HepG2 (cell line): ENCODE results near the gene UGT2B11. TPM values are rescaled to one million over a fixed set of nuclear protein-coding genes. Genes with fewer than 3 reads are reported as not detected.
"Not testable (repeated sequence)": the region's sequence is repeated elsewhere in the genome, so short reads cannot be mapped to it uniquely, and the experiment has no call there.

Source experiments
- ATAC-seq: fragments of 200-7000 bp; cut with Tn5 transposase; 3 replicates; pipeline ENCODE4 v1.9.1; 2020; ENCODE audit warnings: mild to moderate bottlenecking, moderate library complexity
- BruUV-seq: library from RNA; stranded (reverse); fragments of 400-500 nt; replicated peaks from 2 replicates; lab custom pipeline; 2021; lab: Mats Ljungman, UMichigan
- CTCF ChIA-PET: fragments of 300-600 bp; formaldehyde crosslinking; extraction: SDS; loops from one replicate; lab custom pipeline; 2021; ENCODE audit warnings: low total read pairs, inconsistent platforms, low intra/inter-chr PET ratio; lab: Yijun Ruan, JAX
- POLR2A ChIA-PET: fragments of 350-600 bp; sonication (Branson Sonifier 250); formaldehyde crosslinking; loops from one replicate; lab custom pipeline; 2020; ENCODE audit warnings: antibody characterized with exemption, inconsistent platforms; lab: Yijun Ruan, JAX
- DNase-seq: peaks from one replicate; pipeline ENCODE4 v3.0.0-alpha.2; 2015; ENCODE audit warnings: low spot score
- FAIRE-seq: peaks from 3 replicates; lab custom pipeline; 2011; peaks lifted over from hg19 to GRCh38; lab: Jason Lieb, UNC
- H2AFZ ChIP-seq: one replicate; pipeline ENCODE4 v1.6.1; 2011; ENCODE audit warnings: low read length, inconsistent platforms
- H3K27ac ChIP-seq: fragments of 300-600 bp; 3 replicates; pipeline ENCODE4 v1.8.0; 2011; ENCODE audit warnings: mixed run types, mild to moderate bottlenecking, mixed read lengths, low read length, inconsistent platforms; ENCODE audit not compliant: insufficient read depth; ENCODE audit errors: extremely low read length
- H3K27me3 ChIP-seq, 2 experiments: fragments of 200-600 bp in 1 of 2; 2 replicates in 1 of 2; 3 replicates in 1 of 2; pipeline versions ENCODE4 v1.6.0 to v1.8.0; 2011; ENCODE audit warnings: low read length in 2 of 2, mild to moderate bottlenecking in 2 of 2, moderate library complexity in 2 of 2, inconsistent platforms in 1 of 2; ENCODE audit not compliant: insufficient read depth in 2 of 2, control insufficient read depth in 1 of 2
- H3K36me3 ChIP-seq, 2 experiments: fragments of 200-600 bp in 1 of 2; replicated peaks in 1 of 2; 2 replicates in 1 of 2; 3 replicates in 1 of 2; pipeline versions ENCODE4 v1.5.1 to v1.8.0; 2011; ENCODE audit warnings: low read length in 2 of 2, inconsistent platforms in 1 of 2; ENCODE audit not compliant: insufficient read depth in 2 of 2, control insufficient read depth in 1 of 2
- H3K4me1 ChIP-seq: 2 replicates; pipeline ENCODE4 v1.5.1; 2012; ENCODE audit warnings: low read length, inconsistent platforms; ENCODE audit not compliant: insufficient read depth
- H3K4me2 ChIP-seq: 2 replicates; pipeline ENCODE4 v1.6.0; 2011; ENCODE audit warnings: low read depth, low read length, inconsistent platforms
- H3K4me3 ChIP-seq, 3 experiments: fragments of 200-600 bp in 1 of 3; sonication (generic), shearing (Covaris generic) in 1 of 3; replicated peaks in 1 of 3; 2 replicates each; pipeline ENCODE4 v1.5.1; 2011 to 2016; ENCODE audit warnings: low read length in 3 of 3, inconsistent platforms in 2 of 3, low read depth in 2 of 3, mild to moderate bottlenecking in 2 of 3, control low read depth in 1 of 3, mixed read lengths in 1 of 3; ENCODE audit not compliant: insufficient read depth in 1 of 3
- H3K79me2 ChIP-seq: one replicate; pipeline ENCODE4 v1.6.1; 2011; ENCODE audit warnings: low read length, inconsistent platforms; ENCODE audit not compliant: insufficient read depth
- H3K9ac ChIP-seq: 2 replicates; pipeline ENCODE4 v1.6.0; 2011; ENCODE audit warnings: mild to moderate bottlenecking, low read depth, low read length, inconsistent platforms; ENCODE audit not compliant: insufficient read depth
- H3K9me3 ChIP-seq: 2 replicates; pipeline ENCODE4 v1.5.1; 2012; ENCODE audit warnings: mild to moderate bottlenecking, low read length
- H4K20me1 ChIP-seq: 2 replicates; pipeline ENCODE4 v1.6.0; 2011; ENCODE audit warnings: inconsistent platforms, mild to moderate bottlenecking, low read length, moderate library complexity; ENCODE audit not compliant: insufficient read depth
- ARID5B ChIP-seq: IDR thresholded peaks from 2 replicates; pipeline ENCODE4 v1.4.0; 2020; ENCODE audit warnings: mild to moderate bottlenecking, missing genetic modification reagents
- ATF7 ChIP-seq, 2 experiments: fragments of 450-650 bp in 1 of 2; sonication (generic) in 1 of 2; formaldehyde crosslinking in 1 of 2; IDR thresholded peaks; 2 replicates each; pipeline versions ENCODE4 v1.4.0 to v1.6.1; 2016 to 2020; ENCODE audit warnings: antibody characterized with exemption in 1 of 2, mild to moderate bottlenecking in 1 of 2, missing genetic modification reagents in 1 of 2
- CREB1 ChIP-seq, 2 experiments: fragments of 450-650 bp in 1 of 2; IDR thresholded peaks; 2 replicates each; pipeline ENCODE4 v1.6.1; 2016 to 2017; ENCODE audit warnings: control low read depth in 1 of 2, mild to moderate bottlenecking in 1 of 2, missing compliant biosample characterization in 1 of 2, missing genetic modification characterization in 1 of 2
- EP300 ChIP-seq, 3 experiments: sonication (generic) in 1 of 3; formaldehyde crosslinking in 1 of 3; IDR thresholded peaks; 2 replicates each; pipeline versions ENCODE4 v1.5.1 to v1.6.1; 2011 to 2020; ENCODE audit warnings: low read depth in 2 of 3, low read length in 2 of 3, borderline replicate concordance in 1 of 3, improper control_type of control experiment in 1 of 3, mild to moderate bottlenecking in 1 of 3, missing genetic modification reagents in 1 of 3, moderate library complexity in 1 of 3
- FOXA1 ChIP-seq, 2 experiments: fragments of 450-650 bp in 1 of 2; sonication (generic) in 1 of 2; formaldehyde crosslinking in 1 of 2; IDR thresholded peaks; 2 replicates each; pipeline versions ENCODE4 v1.4.0 to v1.6.1; 2016 to 2020; ENCODE audit warnings: missing genetic modification reagents in 1 of 2
- NCOA2 ChIP-seq: sonication (generic); formaldehyde crosslinking; IDR thresholded peaks from 2 replicates; pipeline ENCODE4 v1.8.0; 2022; ENCODE audit warnings: inconsistent platforms
- ONECUT2 ChIP-seq: sonication (generic); formaldehyde crosslinking; IDR thresholded peaks from 2 replicates; pipeline ENCODE4 v1.4.0; 2020; ENCODE audit warnings: missing genetic modification reagents
- RARA ChIP-seq: IDR thresholded peaks from 2 replicates; pipeline ENCODE4 v1.6.1; 2016; ENCODE audit warnings: missing genetic modification reagents, missing compliant biosample characterization
- SAP130 ChIP-seq: IDR thresholded peaks from 2 replicates; pipeline ENCODE4 v1.6.1; 2016; ENCODE audit warnings: low read depth
- ZBTB26 ChIP-seq: IDR thresholded peaks from 2 replicates; pipeline ENCODE4 v1.6.1; 2016; ENCODE audit warnings: missing compliant biosample characterization, missing genetic modification reagents, borderline replicate concordance
- ZNF644 ChIP-seq: IDR thresholded peaks from 2 replicates; pipeline ENCODE4 v1.6.1; 2016; ENCODE audit warnings: low read depth
- WGBS: methylation state at CpG from one replicate; pipeline ENCODE4 v1.1.6; 2017; ENCODE audit warnings: low lambda C conversion rate; 5-methylcytosine and 5-hydroxymethylcytosine counted together
- in situ Hi-C: cut with HindIII; loops from 2 replicates; pipeline ENCODE4 v1.10.0; 2017; ENCODE audit warnings: low pct_unique_long_range_greater_than_20kb; ENCODE audit not compliant: extremely low pct_ligation_motif_present
- intact Hi-C: fragments of 100-400 bp; cut with micrococcal nuclease; formaldehyde crosslinking; loops from one replicate; pipeline ENCODE4 v1.10.0; 2022; ENCODE audit not compliant: unreplicated experiment
- polyA plus RNA-seq, 8 experiments: library from polyadenylated mRNA; depleted of rRNA in 3 of 8; stranded (reverse) in 7 of 8; unstranded in 1 of 8; fragments of >200 nt; fragmentation: Illumina TruSeq in 4 of 8; extraction: Trizol in 4 of 8; gene quantifications; 2 replicates each; pipeline versions ENCODE4 v1.2.1 to v1.2.3, GENCODE V29; 2011 to 2016; ENCODE audit warnings: low read depth in 4 of 8, missing spikeins in 1 of 8, mixed read lengths in 1 of 8; ENCODE audit not compliant: insufficient read depth in 1 of 8
- total RNA-seq, 5 experiments: library from RNA; depleted of rRNA; stranded (reverse); fragments of >200 nt; fragmentation: Illumina TruSeq; extraction: Trizol; gene quantifications; 2 replicates each; pipeline ENCODE4 v1.2.3, GENCODE V29; 2016; ENCODE audit warnings: low read depth in 1 of 5

Gene UGT2B11
- total and polyA plus RNA-seq, 2 of the 13 experiments (the other 11 are each of a cell fraction or from before 2014, with no cell fraction given), result 1.4 to 2.1 TPM

GRCh38 chr4:69250884-69251283 is 36.3 kb upstream of the UGT2B11 start:
- intact Hi-C loops; H3K4me3 ChIP-seq; H3K9me3 ChIP-seq; H3K4me1 ChIP-seq; H3K4me2 ChIP-seq; H3K79me2 ChIP-seq; CTCF ChIA-PET; BruUV-seq; H2AFZ ChIP-seq; H3K36me3 ChIP-seq; H4K20me1 ChIP-seq; FAIRE-seq; POLR2A ChIA-PET; H3K27me3 ChIP-seq; in situ Hi-C loops; DNase-seq; ATAC-seq; H3K9ac ChIP-seq; H3K27ac ChIP-seq; TF ChIP-seq ATF7, CREB1 (CRISPR knock-in tag; IDR thresholded peaks at IDR 0.05): not testable (repeated sequence)
- peak; percentile 97 for TF ChIP-seq ATF7 (IDR thresholded peaks at IDR 0.05)
- TF ChIP-seq CREB1 (IDR thresholded peaks at IDR 0.05), result peak; percentile 87
- WGBS, result 7% methylated on average over 2 of the region's 2 CpGs

- H2AFZ ChIP-seq; H3K79me2 ChIP-seq; intact Hi-C loops; H3K27me3 ChIP-seq; BruUV-seq; ATAC-seq; H3K4me3 ChIP-seq; FAIRE-seq; H3K9ac ChIP-seq; in situ Hi-C loops; H3K4me2 ChIP-seq; POLR2A ChIA-PET; CTCF ChIA-PET; H3K27ac ChIP-seq; H3K9me3 ChIP-seq; H3K36me3 ChIP-seq; H4K20me1 ChIP-seq; TF ChIP-seq FOXA1 (IDR thresholded peaks at IDR 0.05); EP300 (CRISPR knock-in tag; IDR thresholded peaks at IDR 0.05; ENCODE audit: borderline replicate concordance): not testable (repeated sequence)
- DNase-seq, result peak; percentile 4
- WGBS, result 6% methylated on average over 3 of the region's 3 CpGs
- peaks cover 32% of the 10 kb centered on the region for H3K4me1 ChIP-seq
- TF ChIP-seq FOXA1 (CRISPR knock-in tag; IDR thresholded peaks at IDR 0.05) (0 out of 2 replicates have a peak, but pooled peaks have one; percentile 8), ONECUT2 (0 out of 2 replicates have a peak, but pooled peaks have one; percentile 30), ZNF644 (CRISPR knock-in tag) (peak; percentile 71; the same call in 1 of the 2 replicates), SAP130 (0 out of 2 replicates have a peak, but pooled peaks have one; percentile 13), ARID5B (CRISPR knock-in tag) (peak; percentile 84), ZBTB26 (CRISPR knock-in tag) (peak; percentile 87; the same call in 1 of the 2 replicates), EP300 (IDR thresholded peaks at IDR 0.05; ENCODE audit: low read depth in 2 of 2, low read length in 2 of 2) (0 out of 4 replicates have a peak, but pooled peaks of 1 of the 2 experiments have one; percentile 19), RARA (peak; percentile 66), NCOA2 (0 out of 2 replicates have a peak, but pooled peaks have one; percentile 19)
These were observed 28.2 kb upstream of the UGT2B11 start for GRCh38 chr4:69242562-69243240.
